PC-9 (cell line): ENCODE results near the gene CLEC1A.

ENCODE experiments used
- EZH2 ChIP-seq: fragments of 200-600 bp; sonication (generic); IDR thresholded peaks from 2 replicates; pipeline ENCODE4 v1.8.0; 2017; ENCODE audit warnings: antibody characterized with exemption, low read depth
- TF ChIP-seq, protein P1 (sequence below): fragments of 200-600 bp; sonication (generic); conservative IDR thresholded peaks from 2 replicates; pipeline ENCODE4 v1.6.1; 2017; ENCODE audit warnings: mixed run types, antibody characterized with exemption, mild to moderate bottlenecking, moderate library complexity

DNA sequence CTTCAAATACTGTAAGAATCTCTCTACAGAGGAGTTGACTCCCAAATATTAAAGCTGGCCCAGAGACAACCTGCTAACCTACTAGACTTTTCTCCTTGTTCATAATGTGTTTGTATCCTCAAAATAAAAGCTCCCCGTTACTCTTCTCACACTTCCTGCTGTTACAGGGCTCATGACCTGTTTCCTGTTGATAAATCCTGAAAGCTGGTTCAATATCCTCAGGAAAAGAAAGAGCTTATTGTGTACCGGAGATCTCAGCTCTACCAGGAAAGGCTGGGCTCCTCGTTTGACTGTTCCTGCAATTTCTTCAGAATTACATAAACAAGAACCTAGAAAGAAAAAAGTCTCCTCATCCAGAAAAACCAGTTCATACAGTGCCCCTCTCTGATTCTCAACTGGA, 30.8 kb downstream of the CLEC1A start:
- TF ChIP-seq, protein P1, sequence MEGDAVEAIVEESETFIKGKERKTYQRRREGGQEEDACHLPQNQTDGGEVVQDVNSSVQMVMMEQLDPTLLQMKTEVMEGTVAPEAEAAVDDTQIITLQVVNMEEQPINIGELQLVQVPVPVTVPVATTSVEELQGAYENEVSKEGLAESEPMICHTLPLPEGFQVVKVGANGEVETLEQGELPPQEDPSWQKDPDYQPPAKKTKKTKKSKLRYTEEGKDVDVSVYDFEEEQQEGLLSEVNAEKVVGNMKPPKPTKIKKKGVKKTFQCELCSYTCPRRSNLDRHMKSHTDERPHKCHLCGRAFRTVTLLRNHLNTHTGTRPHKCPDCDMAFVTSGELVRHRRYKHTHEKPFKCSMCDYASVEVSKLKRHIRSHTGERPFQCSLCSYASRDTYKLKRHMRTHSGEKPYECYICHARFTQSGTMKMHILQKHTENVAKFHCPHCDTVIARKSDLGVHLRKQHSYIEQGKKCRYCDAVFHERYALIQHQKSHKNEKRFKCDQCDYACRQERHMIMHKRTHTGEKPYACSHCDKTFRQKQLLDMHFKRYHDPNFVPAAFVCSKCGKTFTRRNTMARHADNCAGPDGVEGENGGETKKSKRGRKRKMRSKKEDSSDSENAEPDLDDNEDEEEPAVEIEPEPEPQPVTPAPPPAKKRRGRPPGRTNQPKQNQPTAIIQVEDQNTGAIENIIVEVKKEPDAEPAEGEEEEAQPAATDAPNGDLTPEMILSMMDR = no peak
- no peak for TF ChIP-seq EZH2
